HAP-1 (cell line): Measurements from ENCODE around the gene SIGLEC11.
A peak's percentile ranks its signal among the peaks of the same experiment; 100 is the strongest.
"Not testable (repeated sequence)": the region's sequence is repeated elsewhere in the genome, so short reads cannot be mapped to it uniquely, and the experiment has no call there.

Experiments
- DNase-seq, 2 experiments: peaks; one replicate each; pipeline ENCODE4 v3.0.0-alpha.2; 2016 to 2020; ENCODE audit warnings: low spot score in 2 of 2
- H3K27me3 ChIP-seq: fragments of 250-450 bp; sonication (Bioruptor Pico); 2 replicates; pipeline ENCODE4 v1.5.1; 2020; ENCODE audit warnings: low read depth, mild to moderate bottlenecking, moderate library complexity
- H3K36me3 ChIP-seq: fragments of 250-450 bp; sonication (Bioruptor Pico); replicated peaks from 2 replicates; pipeline ENCODE4 v1.5.1; 2020; ENCODE audit warnings: mild to moderate bottlenecking
- H3K4me1 ChIP-seq: fragments of 250-450 bp; sonication (Bioruptor Pico); 2 replicates; pipeline ENCODE4 v1.5.1; 2020; ENCODE audit warnings: mild to moderate bottlenecking
- H3K4me3 ChIP-seq: fragments of 250-450 bp; sonication (Bioruptor Pico); 2 replicates; pipeline ENCODE4 v1.5.1; 2020; ENCODE audit warnings: mild to moderate bottlenecking, moderate library complexity
- H3K9me3 ChIP-seq: fragments of 250-450 bp; sonication (Bioruptor Pico); 2 replicates; pipeline ENCODE4 v1.5.1; 2020; ENCODE audit warnings: mild to moderate bottlenecking, moderate library complexity
- in situ Hi-C: fragments of 300-500 bp; cut with MboI; formaldehyde crosslinking; loops from 3 replicates; pipeline ENCODE4 v1.14.3; 2020; ENCODE audit warnings: low sequenced_read_pairs, inconsistent platforms, mixed read lengths

SIGLEC11 gene

DNA sequence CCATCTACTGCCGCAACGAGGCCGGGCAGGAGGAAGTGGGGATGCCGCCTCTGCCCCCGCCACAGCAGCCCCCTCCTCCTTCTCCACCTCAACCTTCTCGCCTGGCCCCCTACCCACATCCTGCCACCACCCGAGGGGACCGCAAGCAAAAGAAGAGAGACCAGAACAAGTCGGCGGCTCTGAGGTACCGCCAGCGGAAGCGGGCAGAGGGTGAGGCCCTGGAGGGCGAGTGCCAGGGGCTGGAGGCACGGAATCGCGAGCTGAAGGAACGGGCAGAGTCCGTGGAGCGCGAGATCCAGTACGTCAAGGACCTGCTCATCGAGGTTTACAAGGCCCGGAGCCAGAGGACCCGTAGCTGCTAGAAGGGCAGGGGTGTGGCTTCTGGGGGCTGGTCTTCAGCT lies 28.2 kb downstream of the SIGLEC11 start:
- in situ Hi-C loops = no loop called here
- peaks cover 3% of the 10 kb centered on the region for H3K36me3 ChIP-seq
- no peak for DNase-seq
- no peak overlapping the region for H3K4me3 ChIP-seq
- H3K4me1 ChIP-seq = peaks cover 8% of the 10 kb centered on the region
- H3K9me3 ChIP-seq = no peaks in the 10 kb centered on the region
- no peaks in the 10 kb centered on the region for H3K27me3 ChIP-seq

- H3K4me1 ChIP-seq = peaks cover 15% of the 10 kb centered on the region; the same call in 1 of the 2 replicates
- no peak overlapping the region for H3K4me3 ChIP-seq
- DNase-seq = no peak
- H3K36me3 ChIP-seq = peaks cover 10% of the 10 kb centered on the region
- no peaks in the 10 kb centered on the region for H3K27me3 ChIP-seq
- H3K9me3 ChIP-seq = no peaks in the 10 kb centered on the region
- in situ Hi-C loops = no loop called here
These were observed 28.9 kb downstream of the SIGLEC11 start for GRCh38 chr19:49932041-49932451.

DNA sequence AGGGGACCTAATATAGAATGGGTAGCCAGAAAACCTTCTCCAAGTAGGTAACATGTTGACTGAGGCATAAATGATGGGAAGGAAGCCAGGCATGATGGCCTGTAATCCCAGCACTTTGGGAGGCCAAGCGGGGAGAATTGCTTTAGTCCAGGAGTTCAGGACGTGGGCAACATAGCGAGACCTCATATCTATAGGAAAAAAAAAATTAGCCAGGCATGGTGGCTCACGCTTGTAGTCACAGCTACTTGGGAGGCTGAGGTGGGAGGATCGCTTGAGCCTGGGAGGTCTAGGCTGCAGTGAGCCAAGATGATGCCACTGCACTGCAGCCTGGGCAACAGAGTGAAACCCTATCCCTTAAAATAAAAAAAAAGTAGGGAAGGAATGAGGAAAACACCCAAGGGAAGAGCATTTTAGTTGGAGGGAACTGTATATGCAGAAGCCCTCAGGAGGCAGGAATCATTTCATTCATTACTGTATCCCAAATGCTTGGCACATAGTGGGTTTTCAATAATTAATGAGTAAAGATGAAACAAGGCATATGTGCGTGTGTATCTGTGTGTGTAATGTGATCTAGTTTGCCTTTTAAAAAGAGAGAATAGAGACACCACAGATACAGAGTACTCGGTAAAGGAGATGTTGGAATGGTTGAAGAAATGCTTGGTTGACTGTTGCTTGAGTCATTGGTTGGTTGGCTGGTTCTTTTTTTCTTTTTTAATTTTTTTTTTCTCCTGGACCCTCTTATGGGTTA lies 29.5 kb downstream of the SIGLEC11 start:
- Histone ChIP-seq H3K36me3 (peaks cover 13% of the 10 kb centered on the region), H3K9me3 (no peaks in the 10 kb centered on the region), H3K4me1 (peaks cover 17% of the 10 kb centered on the region; the same call in 1 of the 2 replicates), H3K27me3 (no peaks in the 10 kb centered on the region), H3K4me3 (no peak overlapping the region)
- no peak for DNase-seq
- in situ Hi-C loops = no loop called here

- H3K4me3 ChIP-seq = peak overlapping the region; percentile 4
- peaks cover 22% of the 10 kb centered on the region for H3K36me3 ChIP-seq
- no peaks in the 10 kb centered on the region for H3K27me3 ChIP-seq
- no peaks in the 10 kb centered on the region for H3K9me3 ChIP-seq
- in situ Hi-C loops = no loop called here
- peak in 1 of 2 experiments; percentile 81 for DNase-seq
- H3K4me1 ChIP-seq = peaks cover 20% of the 10 kb centered on the region; the same call in 1 of the 2 replicates
These were observed 30.4 kb downstream of the SIGLEC11 start for GRCh38 chr19:49930483-49931011.

DNA sequence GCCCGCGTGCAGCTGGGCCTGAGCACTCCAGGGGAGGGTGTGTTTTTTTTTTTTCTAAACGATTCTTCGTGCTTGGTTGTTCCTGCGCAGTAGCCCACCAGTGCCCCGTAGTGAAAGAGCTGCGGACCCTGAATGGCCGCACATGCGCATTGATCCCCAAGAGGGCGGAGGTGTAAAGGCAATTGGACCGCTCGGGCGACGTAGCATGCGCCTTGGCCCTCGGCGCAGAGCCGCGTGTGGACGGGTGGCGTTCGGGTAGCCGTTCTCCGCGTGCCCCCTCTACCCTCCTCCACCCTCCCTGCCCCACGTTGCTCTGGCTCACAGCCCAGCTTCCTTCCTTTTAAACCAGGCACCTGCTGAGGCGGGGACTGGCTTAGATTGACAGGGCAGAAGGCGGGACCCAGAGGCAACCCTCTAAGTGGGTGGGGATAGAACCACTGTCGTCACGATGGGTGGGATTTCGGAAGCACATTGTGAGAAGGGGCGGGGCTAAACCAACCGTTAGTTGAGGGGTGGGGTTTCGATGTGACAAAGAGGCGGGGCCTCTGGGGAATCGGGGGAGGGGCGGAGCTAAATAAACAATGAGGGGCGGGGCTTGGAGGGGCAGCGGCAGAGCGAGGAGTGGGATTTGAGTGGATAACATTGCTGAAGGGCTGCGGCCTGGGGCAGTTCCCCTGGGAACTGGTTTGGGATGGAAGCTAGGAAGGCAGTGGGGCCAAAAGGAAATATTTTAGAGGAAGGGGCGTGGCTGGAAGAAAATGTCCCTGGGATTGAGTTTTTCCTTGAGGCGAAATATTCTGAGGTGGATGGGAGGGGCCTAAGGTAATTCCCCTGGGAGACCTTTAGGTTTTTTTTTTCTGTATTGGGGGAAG lies 31.1 kb downstream of the SIGLEC11 start:
- Histone ChIP-seq H3K36me3 (peaks cover 29% of the 10 kb centered on the region), H3K27me3 (no peaks in the 10 kb centered on the region), H3K9me3 (no peaks in the 10 kb centered on the region), H3K4me3 (peak overlapping the region; percentile 72), H3K4me1 (peaks cover 20% of the 10 kb centered on the region; the same call in 1 of the 2 replicates)
- peak; percentile 95 to 98 for DNase-seq
- in situ Hi-C loops = no loop called here

- peaks cover 36% of the 10 kb centered on the region for H3K36me3 ChIP-seq
- no peaks in the 10 kb centered on the region for H3K9me3 ChIP-seq
- in situ Hi-C loops = no loop called here
- DNase-seq = peak; percentile 85 to 95
- H3K4me3 ChIP-seq = peak within 1 kb of the TSS; percentile 72
- H3K27me3 ChIP-seq = no peaks in the 10 kb centered on the region
- H3K4me1 ChIP-seq = peaks cover 20% of the 10 kb centered on the region; the same call in 1 of the 2 replicates
These were observed 31.8 kb downstream of the SIGLEC11 start, which contains the start of the genes ATF5 and NUP62 for GRCh38 chr19:49929121-49929610. Gene ATF5, plus strand, starts transcription at chr19:49929205. Its CDS starts 1,646 bp downstream, at chr19:49930851. Gene NUP62, minus strand, starts transcription at chr19:49929504. Its CDS starts 19,697 bp downstream, at chr19:49909807.

- peak overlapping the region; percentile 72 for H3K4me3 ChIP-seq
- in situ Hi-C loops = no loop called here
- no peaks in the 10 kb centered on the region for H3K9me3 ChIP-seq
- H3K27me3 ChIP-seq = no peaks in the 10 kb centered on the region
- H3K4me1 ChIP-seq = peaks cover 20% of the 10 kb centered on the region; the same call in 1 of the 2 replicates
- DNase-seq = no peak
- H3K36me3 ChIP-seq = peaks cover 51% of the 10 kb centered on the region
These were observed 33.3 kb downstream of the SIGLEC11 start for GRCh38 chr19:49927526-49928264.

GRCh38 chr19:49926515-49926914 lies 34.5 kb downstream of the SIGLEC11 start:
- Histone ChIP-seq H3K4me1 (peaks cover 20% of the 10 kb centered on the region; the same call in 1 of the 2 replicates), H3K36me3 (peaks cover 60% of the 10 kb centered on the region)
- in situ Hi-C loops = no loop called here

GRCh38 chr19:49925486-49925885 lies 35.5 kb downstream of the SIGLEC11 start:
- in situ Hi-C loops = no loop called here
- peaks cover 20% of the 10 kb centered on the region; the same call in 1 of the 2 replicates for H3K4me1 ChIP-seq
- H3K36me3 ChIP-seq = peaks cover 68% of the 10 kb centered on the region
- H3K9me3 ChIP-seq = no peaks in the 10 kb centered on the region
- no peaks in the 10 kb centered on the region for H3K27me3 ChIP-seq
- H3K4me3 ChIP-seq = no peak overlapping the region
- no peak for DNase-seq

More at GRCh38 chr19:49926515-49926914, 34.5 kb downstream of the SIGLEC11 start:
- no peaks in the 10 kb centered on the region for H3K9me3 ChIP-seq
- DNase-seq = peak; percentile 72 to 75
- H3K27me3 ChIP-seq = no peaks in the 10 kb centered on the region
- H3K4me3 ChIP-seq = no peak overlapping the region; the same call in 1 of the 2 replicates

- H3K27me3 ChIP-seq, in situ Hi-C loops, H3K4me3 ChIP-seq, H3K9me3 ChIP-seq, DNase-seq: not testable (repeated sequence)
- peaks cover 68% of the 10 kb centered on the region for H3K36me3 ChIP-seq
- H3K4me1 ChIP-seq = peaks cover 20% of the 10 kb centered on the region; the same call in 1 of the 2 replicates
These were observed 36.1 kb downstream of the SIGLEC11 start for GRCh38 chr19:49924881-49925210.

GRCh38 chr19:49924004-49924880 lies 36.7 kb downstream of the SIGLEC11 start:
- Histone ChIP-seq H3K27me3 (no peaks in the 10 kb centered on the region), H3K4me3 (no peak overlapping the region), H3K36me3 (peaks cover 69% of the 10 kb centered on the region), H3K4me1 (peaks cover 20% of the 10 kb centered on the region; the same call in 1 of the 2 replicates), H3K9me3 (no peaks in the 10 kb centered on the region)
- no peak for DNase-seq
- in situ Hi-C loops = no loop called here
